Testis (tissue), 3 donors: Measurements from ENCODE around the gene TRIO. TPM values are rescaled to one million over a fixed set of nuclear protein-coding genes. Genes with fewer than 3 reads are reported as not detected.

Experiments
- DNase-seq: peaks from one replicate; pipeline ENCODE4 v3.0.0-alpha.2; 2019
- H3K27ac ChIP-seq, 2 donors: fragments of 200-600 bp; sonication (generic); one replicate each; pipeline ENCODE4 v1.5.1; 2019
- H3K27me3 ChIP-seq: fragments of 200-600 bp; sonication (generic); one replicate; pipeline ENCODE4 v1.5.1; 2019
- H3K36me3 ChIP-seq: fragments of 200-600 bp; sonication (generic); one replicate; pipeline ENCODE4 v1.5.1; 2017; ENCODE audit warnings: low read depth; ENCODE audit errors: missing control alignments
- H3K4me1 ChIP-seq: fragments of 200-600 bp; sonication (generic); one replicate; pipeline ENCODE4 v1.5.1; 2019
- H3K4me3 ChIP-seq, 2 donors: fragments of 200-600 bp; sonication (generic); one replicate each; pipeline ENCODE4 v1.5.1; 2017 to 2019
- H3K9me3 ChIP-seq: fragments of 200-600 bp; sonication (generic); one replicate; pipeline ENCODE4 v1.5.1; 2017
- POLR2A ChIP-seq: fragments of 450-650 bp; IDR thresholded peaks from one replicate; pipeline ENCODE4 v1.6.1; 2017; ENCODE audit warnings: antibody characterized with exemption, mild to moderate bottlenecking, moderate library complexity
- WGBS, 2 donors: methylation state at CpG; one replicate each; pipeline ENCODE4 v1.1.5; 2018; 5-methylcytosine and 5-hydroxymethylcytosine counted together
- intact Hi-C: fragments of 100-400 bp; cut with DNase I; formaldehyde crosslinking; loops from one replicate; pipeline ENCODE4 v1.15.1; 2023; ENCODE audit warnings: low total_unique reads
- polyA plus RNA-seq: library from polyadenylated mRNA; stranded (reverse); fragments of 350-450 nt; fragmentation: Illumina TruSeq; extraction: RNeasy Lipid Tissue Mini Kit (QIAGEN cat#74804); gene quantifications from one replicate; pipeline ENCODE4 v1.2.3, GENCODE V29; 2014; ENCODE audit warnings: low read depth, low replicate concordance; ENCODE audit not compliant: insufficient read depth
- total RNA-seq, 2 donors: library from RNA; depleted of rRNA; stranded (reverse); fragments of >200 nt; gene quantifications; one replicate each; pipeline ENCODE4 v1.2.3, GENCODE V29; 2016
- TF ChIP-seq, protein P1 (sequence below), 3 experiments: fragments of 450-650 bp in 2 of 3; fragments of 200-600 bp in 1 of 3; sonication (generic) in 1 of 3; IDR thresholded peaks; one replicate each; pipeline ENCODE4 v1.5.1; 2016 to 2019; ENCODE audit warnings: antibody characterized with exemption in 3 of 3, mild to moderate bottlenecking in 2 of 3, moderate library complexity in 1 of 3

Gene TRIO
- total and polyA plus RNA-seq, 3 donors from 2014 or later = 47.2 to 295 (median 249) TPM

DNA sequence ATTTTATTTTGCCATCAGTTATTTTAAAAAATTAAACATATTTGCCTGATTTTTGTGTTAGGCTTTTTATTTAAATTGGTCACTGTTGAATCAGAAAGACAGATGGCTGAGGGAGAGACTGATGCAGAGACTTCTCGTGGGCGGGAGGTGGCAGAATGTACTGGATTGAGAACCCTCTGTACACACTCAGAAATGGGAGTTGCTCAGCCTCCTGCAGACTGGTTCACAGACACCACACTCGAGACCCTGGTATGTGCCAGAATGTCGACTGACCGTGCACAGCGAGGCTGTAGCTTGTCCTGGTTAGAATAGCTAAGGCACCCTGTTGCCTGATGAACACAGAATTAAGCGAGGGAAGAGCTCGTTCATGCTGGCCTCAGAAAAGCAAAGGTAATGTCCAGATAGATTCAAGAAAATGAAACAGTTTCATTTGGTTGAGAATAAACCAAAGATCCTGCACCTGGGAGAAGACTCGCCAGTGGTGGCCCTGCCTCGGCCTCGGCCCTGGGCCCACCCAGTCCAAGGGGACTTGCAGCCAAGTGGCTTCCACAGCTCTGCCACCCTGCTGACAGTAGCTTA is 367.1 kb downstream of the TRIO start:
- DNase-seq = peak; percentile 41
- H3K9me3 ChIP-seq = no peaks in the 10 kb centered on the region

DNA sequence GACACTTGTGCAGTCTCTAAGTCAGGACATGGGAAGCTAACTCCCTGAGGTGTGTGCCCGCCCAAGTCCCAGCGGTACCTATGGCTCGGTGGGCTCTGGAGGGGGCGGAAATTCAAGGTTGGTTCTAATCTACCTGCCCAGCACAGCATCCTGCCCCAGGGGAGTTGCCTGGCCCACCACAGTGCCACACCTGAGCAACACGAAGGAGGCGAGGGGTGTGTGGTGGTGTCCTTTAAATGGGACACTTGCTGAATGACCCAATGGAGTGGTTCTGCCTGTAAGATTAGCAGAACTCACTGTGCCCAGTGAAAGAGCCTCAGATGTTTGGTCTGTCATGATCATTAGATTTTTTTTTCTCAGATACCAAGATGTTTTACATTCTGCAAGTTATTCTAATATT is 367.7 kb downstream of the TRIO start:
- H3K27me3 ChIP-seq = no peaks in the 10 kb centered on the region
- no peak overlapping the region for H3K4me3 ChIP-seq
- TF ChIP-seq, protein P1, sequence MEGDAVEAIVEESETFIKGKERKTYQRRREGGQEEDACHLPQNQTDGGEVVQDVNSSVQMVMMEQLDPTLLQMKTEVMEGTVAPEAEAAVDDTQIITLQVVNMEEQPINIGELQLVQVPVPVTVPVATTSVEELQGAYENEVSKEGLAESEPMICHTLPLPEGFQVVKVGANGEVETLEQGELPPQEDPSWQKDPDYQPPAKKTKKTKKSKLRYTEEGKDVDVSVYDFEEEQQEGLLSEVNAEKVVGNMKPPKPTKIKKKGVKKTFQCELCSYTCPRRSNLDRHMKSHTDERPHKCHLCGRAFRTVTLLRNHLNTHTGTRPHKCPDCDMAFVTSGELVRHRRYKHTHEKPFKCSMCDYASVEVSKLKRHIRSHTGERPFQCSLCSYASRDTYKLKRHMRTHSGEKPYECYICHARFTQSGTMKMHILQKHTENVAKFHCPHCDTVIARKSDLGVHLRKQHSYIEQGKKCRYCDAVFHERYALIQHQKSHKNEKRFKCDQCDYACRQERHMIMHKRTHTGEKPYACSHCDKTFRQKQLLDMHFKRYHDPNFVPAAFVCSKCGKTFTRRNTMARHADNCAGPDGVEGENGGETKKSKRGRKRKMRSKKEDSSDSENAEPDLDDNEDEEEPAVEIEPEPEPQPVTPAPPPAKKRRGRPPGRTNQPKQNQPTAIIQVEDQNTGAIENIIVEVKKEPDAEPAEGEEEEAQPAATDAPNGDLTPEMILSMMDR (IDR thresholded peaks at IDR 0.05) = no peak
- TF ChIP-seq POLR2A = no peak
- DNase-seq = no peak
- H3K4me1 ChIP-seq = no peaks in the 10 kb centered on the region
- H3K27ac ChIP-seq = no peak overlapping the region
- intact Hi-C loops = no loop called here
- WGBS, 2 donors = 90 to 93% methylated on average over 5 to 6 of the region's 6 CpGs
- H3K9me3 ChIP-seq = no peaks in the 10 kb centered on the region
- H3K36me3 ChIP-seq = no peaks in the 10 kb centered on the region

More for the DNA sequence above, 367.1 kb downstream of the TRIO start:
- Histone ChIP-seq H3K27ac (no peak overlapping the region), H3K27me3 (no peaks in the 10 kb centered on the region), H3K4me1 (no peaks in the 10 kb centered on the region), H3K36me3 (no peaks in the 10 kb centered on the region), H3K4me3 (no peak overlapping the region)
- WGBS, 2 donors = 53 to 55% methylated on average over 11 of the region's 11 CpGs
- TF ChIP-seq, protein P1 (IDR thresholded peaks at IDR 0.05) = no peak
- TF ChIP-seq POLR2A = no peak
- intact Hi-C loops = no loop called here

DNA sequence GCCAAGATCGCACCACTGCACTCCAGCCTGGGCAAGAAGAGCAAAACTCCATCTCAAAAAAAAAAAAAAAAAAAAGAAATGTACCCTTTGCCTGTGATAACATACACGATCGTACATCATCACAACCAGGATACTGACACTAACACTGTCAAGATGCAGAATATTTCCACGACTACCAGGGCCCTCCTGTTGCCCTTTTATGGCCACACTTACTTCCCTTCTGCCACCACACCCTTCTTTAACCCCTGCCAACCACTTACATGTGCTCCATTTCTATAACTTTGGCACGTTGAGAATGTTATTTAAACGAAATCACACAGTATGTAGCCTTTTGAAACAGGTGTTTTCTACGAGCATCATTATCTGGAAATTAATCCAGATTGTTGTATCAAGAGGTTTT is 369.4 kb downstream of the TRIO start:
- TF ChIP-seq, protein P1 (IDR thresholded peaks at IDR 0.05) = no peak
- no peak for TF ChIP-seq POLR2A
- WGBS, 2 donors = 62 to 65% methylated on average over 7 of the region's 7 CpGs
- Histone ChIP-seq H3K27ac (no peak overlapping the region), H3K9me3 (no peaks in the 10 kb centered on the region), H3K4me3 (no peak overlapping the region), H3K27me3 (no peaks in the 10 kb centered on the region), H3K4me1 (no peaks in the 10 kb centered on the region), H3K36me3 (no peaks in the 10 kb centered on the region)
- no peak for DNase-seq
- intact Hi-C loops = no loop called here

DNA sequence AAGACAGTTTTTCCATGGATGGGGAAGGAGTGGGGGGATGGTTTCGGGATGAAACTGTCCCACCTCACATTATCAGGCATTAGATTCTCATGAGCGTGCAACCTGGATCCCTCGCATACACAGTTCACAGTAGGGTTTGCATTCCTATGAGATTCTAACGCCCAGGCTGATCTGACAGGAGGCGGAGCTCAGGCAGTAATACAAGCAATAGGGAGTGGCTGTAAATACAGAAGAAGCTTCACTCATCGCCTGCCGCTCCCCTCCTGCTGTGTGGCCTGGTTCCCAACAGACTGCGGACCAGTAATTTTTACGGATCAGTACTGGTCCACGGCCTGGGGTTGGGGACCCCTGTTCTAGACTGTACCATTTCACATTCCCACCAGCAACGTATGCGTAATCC is 370.1 kb downstream of the TRIO start:
- 70 to 78% methylated on average over 12 of the region's 12 CpGs for WGBS, 2 donors
- no peak overlapping the region for H3K27ac ChIP-seq
- H3K4me1 ChIP-seq = no peaks in the 10 kb centered on the region
- H3K9me3 ChIP-seq = no peaks in the 10 kb centered on the region
- no peaks in the 10 kb centered on the region for H3K36me3 ChIP-seq
- no peak overlapping the region for H3K4me3 ChIP-seq
- H3K27me3 ChIP-seq = no peaks in the 10 kb centered on the region
- intact Hi-C loops = no loop called here
- DNase-seq = no peak
- TF ChIP-seq POLR2A = no peak
- TF ChIP-seq, protein P1 (IDR thresholded peaks at IDR 0.05) = no peak

DNA sequence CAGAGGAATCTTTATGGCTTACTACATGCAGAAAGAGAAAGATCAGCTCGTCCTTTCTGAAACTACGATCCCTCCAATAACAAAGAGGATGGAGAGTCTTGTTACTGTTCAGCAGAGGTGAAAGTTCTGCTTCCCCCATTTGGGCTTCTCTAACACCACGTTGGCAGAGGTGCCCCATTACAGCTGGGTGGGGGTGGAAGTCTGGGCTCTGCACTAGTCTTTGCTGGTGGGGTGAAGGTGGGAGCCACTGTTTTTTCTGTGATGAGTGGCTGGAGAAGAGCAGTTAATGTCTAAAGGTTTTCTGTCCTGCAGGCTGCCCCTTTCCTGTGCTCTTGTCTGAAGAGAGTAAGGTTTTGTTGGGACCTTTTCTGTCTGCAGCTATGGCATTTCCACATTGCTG is 373.8 kb downstream of the TRIO start:
- Histone ChIP-seq H3K9me3 (no peaks in the 10 kb centered on the region), H3K36me3 (no peaks in the 10 kb centered on the region), H3K4me1 (no peaks in the 10 kb centered on the region), H3K27me3 (no peaks in the 10 kb centered on the region), H3K4me3 (no peak overlapping the region), H3K27ac (no peak overlapping the region)
- TF ChIP-seq, protein P1 (IDR thresholded peaks at IDR 0.05) = no peak
- no peak for TF ChIP-seq POLR2A
- DNase-seq = no peak
- 31 to 47% methylated on average over 3 of the region's 3 CpGs for WGBS, 2 donors
- intact Hi-C loops = no loop called here
